Activated CD8-positive, alpha-beta T cell treated with anti-CD3 and anti-CD28 coated beads, Interleukin-2, amount 10 ng/mL, durations not matched to agents 7 days and 5 days (primary cell): ENCODE data around the gene CBLC. TPM values are rescaled to one million over a fixed set of nuclear protein-coding genes. Genes with fewer than 3 reads are reported as not detected.

ENCODE experiments used
- ATAC-seq: fragments of 150-1000 bp; cut with Tn5 transposase; one replicate; pipeline ENCODE4 v1.10.0; 2021; ENCODE audit warnings: moderate library complexity
- CTCF ChIA-PET: fragments of 350-600 bp; sonication (Branson Sonifier 250); formaldehyde crosslinking; loops from one replicate; lab custom pipeline; 2021; ENCODE audit warnings: antibody characterized with exemption; lab: Charles Lee
- POLR2A ChIA-PET: fragments of 350-600 bp; sonication (Branson Sonifier 250); formaldehyde crosslinking; loops from one replicate; lab custom pipeline; 2021; ENCODE audit warnings: antibody characterized with exemption; lab: Charles Lee
- DNase-seq: peaks from one replicate; pipeline ENCODE4 v3.0.0-alpha.2; 2020
- H3K27ac Mint-ChIP-seq: one replicate; pipeline ENCODE4 v1.8.0; 2021; ENCODE audit warnings: mild to moderate bottlenecking, mixed read lengths
- H3K27me3 Mint-ChIP-seq: one replicate; pipeline ENCODE4 v1.8.0; 2021; ENCODE audit warnings: low read depth, mixed read lengths
- H3K36me3 Mint-ChIP-seq: one replicate; pipeline ENCODE4 v1.8.0; 2021; ENCODE audit warnings: low read depth, mixed read lengths
- H3K4me1 Mint-ChIP-seq: one replicate; pipeline ENCODE4 v1.8.0; 2021; ENCODE audit warnings: low read depth, mixed read lengths
- H3K4me3 Mint-ChIP-seq: one replicate; pipeline ENCODE4 v1.8.0; 2021; ENCODE audit warnings: mild to moderate bottlenecking, mixed read lengths
- H3K9me3 Mint-ChIP-seq: one replicate; pipeline ENCODE4 v1.8.0; 2022; ENCODE audit warnings: mixed read lengths; ENCODE audit not compliant: insufficient read depth
- total RNA-seq, 2 experiments: library from RNA; stranded (reverse); gene quantifications; one replicate each; pipeline ENCODE4 v1.2.3, GENCODE V29; 2021

The CBLC gene
- total RNA-seq, 2 experiments from 2014 or later: not detected

DNA sequence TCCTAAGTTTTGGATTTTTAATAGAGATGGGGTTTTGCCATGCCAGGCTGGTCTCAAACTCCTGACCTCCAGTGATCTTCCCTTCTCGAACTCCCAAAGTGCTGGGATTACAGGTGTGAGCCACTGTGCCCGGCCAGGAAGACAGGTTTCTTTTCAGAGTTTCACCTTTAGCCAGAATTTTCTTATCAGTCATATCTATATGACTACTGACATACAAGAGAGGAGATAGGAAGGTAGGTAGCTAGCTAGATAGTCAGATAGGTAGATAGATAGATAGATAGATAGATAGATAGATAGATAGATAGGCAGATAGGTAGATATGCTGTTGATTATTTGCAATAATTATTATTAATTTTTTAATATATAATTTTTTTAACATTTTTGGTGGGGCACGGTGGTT lies 7.6 kb downstream of the CBLC start:
- H3K36me3 Mint-ChIP-seq: no peaks in the 10 kb centered on the region
- ATAC-seq (no peak), DNase-seq (no peak)
- H3K27ac Mint-ChIP-seq: no peak overlapping the region
- no peak overlapping the region for H3K4me3 Mint-ChIP-seq
- CTCF ChIA-PET: interaction anchor here (0.6 to 4.4 kb wide), 17 partner anchors 10 to 208 kb away, joined by 3 to 47 read pairs (median 6); partner anchors contain the start of genes NECTIN2 and PVR
- no peaks in the 10 kb centered on the region for H3K9me3 Mint-ChIP-seq
- POLR2A ChIA-PET: no interaction called here
- H3K27me3 Mint-ChIP-seq: no peaks in the 10 kb centered on the region
- peaks cover 7% of the 10 kb centered on the region for H3K4me1 Mint-ChIP-seq

DNA sequence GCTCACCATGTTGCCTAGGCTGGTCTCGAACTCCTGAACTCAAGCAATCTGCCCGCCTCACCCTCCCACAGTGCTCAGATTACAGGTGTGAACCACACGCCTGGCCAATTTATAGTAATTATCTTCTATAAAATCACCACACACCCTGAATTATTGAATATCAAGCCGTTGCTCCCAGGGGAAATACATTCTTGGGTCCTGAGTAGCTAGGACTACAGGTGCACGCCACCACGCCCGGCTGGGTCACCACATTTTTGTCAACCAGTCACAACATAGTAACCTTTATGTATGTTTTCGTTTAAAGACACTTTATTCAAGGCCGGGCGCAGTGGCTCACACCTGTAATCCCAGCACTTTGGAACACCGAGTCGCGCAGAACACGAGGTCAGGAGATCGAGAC lies 8.3 kb downstream of the CBLC start:
- Mint-ChIP-seq H3K9me3 (no peaks in the 10 kb centered on the region), H3K4me1 (peaks cover 7% of the 10 kb centered on the region), H3K27me3 (no peaks in the 10 kb centered on the region), H3K27ac (no peak overlapping the region), H3K36me3 (no peaks in the 10 kb centered on the region), H3K4me3 (no peak overlapping the region)
- ATAC-seq (no peak), DNase-seq (no peak)
- CTCF ChIA-PET: interaction anchor here (1.3 kb wide), 1 partner anchor 58 kb away, joined by 3 read pairs; no protein-coding TSS in a partner anchor
- POLR2A ChIA-PET: no interaction called here

DNA sequence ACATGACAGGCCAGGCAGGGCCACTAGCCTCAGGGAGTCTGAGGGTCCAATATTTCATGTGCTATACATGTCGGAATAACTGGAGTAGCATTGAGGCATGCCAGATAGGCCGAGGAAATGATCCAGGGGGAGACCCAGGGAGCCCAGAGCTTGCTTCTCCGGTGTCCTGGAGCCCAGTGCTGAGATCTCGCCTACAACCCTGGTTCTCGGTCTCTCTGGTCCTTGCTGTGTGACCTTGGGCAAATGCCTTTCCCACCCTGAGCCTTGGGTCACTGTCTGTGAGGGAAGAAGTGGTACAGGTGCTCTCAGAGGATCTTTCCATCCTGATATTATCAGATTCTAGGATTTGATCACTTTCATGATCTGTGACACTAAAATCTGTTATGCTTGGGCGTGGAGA lies 11.3 kb downstream of the CBLC start:
- peaks cover 7% of the 10 kb centered on the region for H3K4me1 Mint-ChIP-seq
- POLR2A ChIA-PET: no interaction called here
- no peaks in the 10 kb centered on the region for H3K9me3 Mint-ChIP-seq
- H3K27me3 Mint-ChIP-seq: no peaks in the 10 kb centered on the region
- no peaks in the 10 kb centered on the region for H3K36me3 Mint-ChIP-seq
- DNase-seq (no peak), ATAC-seq (no peak)
- CTCF ChIA-PET: interaction anchor here (1.5 to 1.7 kb wide), 2 partner anchors 18 to 65 kb away, joined by 5 to 6 read pairs; no protein-coding TSS in a partner anchor
- H3K4me3 Mint-ChIP-seq: no peak overlapping the region
- H3K27ac Mint-ChIP-seq: no peak overlapping the region

DNA sequence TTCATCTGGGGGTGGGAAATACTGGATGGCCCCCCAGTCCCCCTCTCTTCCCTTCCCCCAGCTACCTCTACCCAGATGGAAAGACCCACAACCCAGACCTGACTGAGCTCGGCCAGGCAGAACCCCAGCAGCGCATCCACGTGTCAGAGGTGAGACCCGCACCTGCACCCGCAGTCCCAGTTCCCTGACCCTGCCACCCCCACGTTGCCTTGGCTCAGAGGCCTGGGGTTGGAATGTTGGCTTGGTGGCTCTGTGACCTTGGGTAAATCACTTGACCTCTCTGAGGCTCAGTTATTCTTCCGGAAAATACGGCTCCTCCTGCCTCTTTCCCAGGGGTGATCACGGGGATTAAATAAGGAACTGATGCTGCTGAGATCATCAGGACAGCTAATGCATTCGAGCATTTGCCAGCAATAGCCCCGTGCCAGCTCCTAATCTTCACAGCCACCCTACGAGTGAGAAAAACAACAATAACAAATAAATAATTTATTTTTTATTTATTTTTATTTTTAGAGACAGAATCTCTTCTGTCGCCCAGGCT lies 12.3 kb downstream of the CBLC start:
- DNase-seq (no peak), ATAC-seq (no peak)
- Mint-ChIP-seq H3K36me3 (no peaks in the 10 kb centered on the region), H3K27ac (no peak overlapping the region), H3K4me3 (no peak overlapping the region), H3K9me3 (no peaks in the 10 kb centered on the region), H3K27me3 (no peaks in the 10 kb centered on the region), H3K4me1 (no peaks in the 10 kb centered on the region)
- POLR2A ChIA-PET: no interaction called here
- CTCF ChIA-PET: interaction anchor here (1.3 to 1.7 kb wide), 3 partner anchors 9 to 66 kb away, joined by 3 to 6 read pairs (median 5); no protein-coding TSS in a partner anchor

DNA sequence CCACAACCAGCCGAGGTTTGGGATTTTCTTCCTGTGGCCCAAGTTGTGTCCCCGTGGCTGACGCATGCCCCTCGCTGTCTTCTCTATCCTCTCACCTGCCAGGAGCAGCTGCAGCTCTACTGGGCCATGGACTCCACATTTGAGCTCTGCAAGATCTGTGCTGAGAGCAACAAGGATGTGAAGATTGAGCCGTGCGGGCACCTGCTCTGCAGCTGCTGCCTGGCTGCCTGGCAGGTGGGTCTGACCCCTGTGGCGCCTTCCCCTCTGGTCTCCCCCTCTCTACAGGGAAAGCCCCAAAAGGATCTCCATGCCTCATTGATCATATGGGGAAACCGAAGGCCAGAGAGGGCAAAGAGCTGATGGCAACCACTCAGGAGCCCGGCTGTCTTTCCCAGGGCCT lies 14.6 kb downstream of the CBLC start:
- DNase-seq (no peak), ATAC-seq (no peak)
- ChIA-PET POLR2A (no interaction called here), CTCF (no interaction called here)
- no peaks in the 10 kb centered on the region for H3K36me3 Mint-ChIP-seq
- no peaks in the 10 kb centered on the region for H3K27me3 Mint-ChIP-seq
- H3K4me3 Mint-ChIP-seq: no peak overlapping the region
- H3K4me1 Mint-ChIP-seq: peaks cover 17% of the 10 kb centered on the region
- H3K27ac Mint-ChIP-seq: no peak overlapping the region
- no peaks in the 10 kb centered on the region for H3K9me3 Mint-ChIP-seq

DNA sequence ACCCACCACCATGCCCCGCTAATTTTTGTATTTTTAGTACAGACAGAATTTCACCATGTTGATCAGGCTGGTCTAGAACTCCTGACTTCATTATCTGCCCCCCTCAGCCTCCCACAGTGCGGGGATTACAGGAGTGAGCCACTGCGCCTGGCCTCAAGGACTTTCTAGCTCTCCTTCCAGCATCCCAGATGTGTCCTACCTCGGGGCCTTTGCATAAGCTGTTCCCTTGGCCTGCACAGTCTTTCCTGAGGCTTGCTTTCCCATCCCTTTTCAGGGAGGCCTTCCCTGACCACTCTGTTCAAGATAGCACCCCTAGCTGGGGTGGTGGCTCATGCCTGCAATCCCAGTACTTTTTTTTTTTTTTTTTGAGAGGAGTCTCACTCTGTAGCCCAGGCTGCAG lies 16.9 kb downstream of the CBLC start:
- H3K9me3 Mint-ChIP-seq: no peaks in the 10 kb centered on the region
- no peaks in the 10 kb centered on the region for H3K27me3 Mint-ChIP-seq
- POLR2A ChIA-PET: no interaction called here
- H3K27ac Mint-ChIP-seq: no peak overlapping the region
- H3K4me1 Mint-ChIP-seq: peaks cover 21% of the 10 kb centered on the region
- no peak overlapping the region for H3K4me3 Mint-ChIP-seq
- ATAC-seq (no peak), DNase-seq (no peak)
- no peaks in the 10 kb centered on the region for H3K36me3 Mint-ChIP-seq
- CTCF ChIA-PET: interaction anchor here (1.1 to 1.2 kb wide), 3 partner anchors 10 to 51 kb away, joined by 3 to 4 read pairs (median 3); partner anchors contain the start of gene NECTIN2

DNA sequence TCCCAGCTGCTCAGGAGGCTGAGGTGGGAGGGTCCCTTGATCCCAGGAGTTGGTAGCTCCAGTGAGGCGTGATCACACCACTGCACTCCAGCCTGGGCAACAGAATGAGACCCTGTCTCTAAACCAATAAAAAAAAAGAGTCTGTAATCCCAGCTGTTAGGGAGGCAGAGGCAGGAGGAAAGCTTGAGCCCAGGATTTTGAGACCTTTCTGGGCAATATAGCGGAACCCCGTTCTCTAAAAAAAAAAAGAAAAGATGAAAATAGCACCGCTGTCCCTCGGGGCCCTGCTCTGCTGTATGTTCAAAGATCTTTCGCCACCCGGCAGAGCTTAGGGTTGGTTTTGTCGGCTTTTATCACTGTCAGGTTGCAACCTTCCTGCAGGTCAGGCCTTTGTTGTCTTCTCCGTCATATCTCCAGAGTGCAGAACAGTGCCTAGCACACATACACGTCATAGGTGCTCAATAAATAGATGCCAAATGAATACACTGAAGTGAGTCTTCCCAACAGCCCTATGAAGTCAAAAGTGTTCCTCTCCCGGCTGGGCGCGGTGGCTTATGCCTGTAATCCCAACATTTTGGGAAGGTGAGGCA lies 17.8 kb downstream of the CBLC start:
- Mint-ChIP-seq H3K27me3 (no peaks in the 10 kb centered on the region), H3K27ac (peak overlapping the region; percentile 55), H3K9me3 (no peaks in the 10 kb centered on the region), H3K4me3 (no peak overlapping the region), H3K4me1 (peaks cover 26% of the 10 kb centered on the region), H3K36me3 (no peaks in the 10 kb centered on the region)
- ChIA-PET POLR2A (interaction anchor here (0.7 kb wide), 1 partner anchor 25 kb away, joined by 3 read pairs; no protein-coding TSS in a partner anchor), CTCF (interaction anchor here (1.1 to 1.2 kb wide), 4 partner anchors 11 to 72 kb away, joined by 3 to 4 read pairs (median 3); partner anchors contain the start of gene NECTIN2)
- DNase-seq (no peak), ATAC-seq (no peak)

DNA sequence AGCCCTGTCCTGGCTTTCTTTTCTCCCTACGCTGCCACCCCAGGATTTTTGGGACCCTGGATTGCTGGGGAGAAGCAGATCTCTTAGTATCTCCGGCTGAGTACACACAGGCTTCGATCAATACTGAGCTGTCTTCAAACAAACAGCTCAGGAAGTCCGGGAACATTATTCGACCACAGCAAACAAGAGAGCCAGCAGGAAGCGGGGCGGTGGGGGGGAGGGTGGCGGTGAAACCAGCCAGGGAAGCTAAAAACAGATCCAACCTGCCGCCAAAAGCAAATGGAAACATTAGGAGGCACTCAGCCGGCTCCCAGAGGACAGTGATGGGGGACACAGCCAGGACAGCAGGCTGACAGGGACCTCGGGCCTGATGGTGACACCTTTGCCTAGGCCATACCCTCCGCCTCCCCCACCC lies 19.0 kb downstream of the CBLC start:
- Mint-ChIP-seq H3K9me3 (no peaks in the 10 kb centered on the region), H3K36me3 (no peaks in the 10 kb centered on the region), H3K27ac (peak overlapping the region; percentile 72), H3K4me1 (peaks cover 27% of the 10 kb centered on the region), H3K4me3 (peak overlapping the region; percentile 38), H3K27me3 (no peaks in the 10 kb centered on the region)
- POLR2A ChIA-PET: interaction anchor here (0.7 kb wide), 1 partner anchor 171 kb away, joined by 3 read pairs; no protein-coding TSS in a partner anchor
- CTCF ChIA-PET: interaction anchor here (0.7 to 1.1 kb wide), 4 partner anchors 12 to 73 kb away, joined by 3 to 6 read pairs (median 4); no protein-coding TSS in a partner anchor
- DNase-seq (peak; percentile 23), ATAC-seq (no peak)

DNA sequence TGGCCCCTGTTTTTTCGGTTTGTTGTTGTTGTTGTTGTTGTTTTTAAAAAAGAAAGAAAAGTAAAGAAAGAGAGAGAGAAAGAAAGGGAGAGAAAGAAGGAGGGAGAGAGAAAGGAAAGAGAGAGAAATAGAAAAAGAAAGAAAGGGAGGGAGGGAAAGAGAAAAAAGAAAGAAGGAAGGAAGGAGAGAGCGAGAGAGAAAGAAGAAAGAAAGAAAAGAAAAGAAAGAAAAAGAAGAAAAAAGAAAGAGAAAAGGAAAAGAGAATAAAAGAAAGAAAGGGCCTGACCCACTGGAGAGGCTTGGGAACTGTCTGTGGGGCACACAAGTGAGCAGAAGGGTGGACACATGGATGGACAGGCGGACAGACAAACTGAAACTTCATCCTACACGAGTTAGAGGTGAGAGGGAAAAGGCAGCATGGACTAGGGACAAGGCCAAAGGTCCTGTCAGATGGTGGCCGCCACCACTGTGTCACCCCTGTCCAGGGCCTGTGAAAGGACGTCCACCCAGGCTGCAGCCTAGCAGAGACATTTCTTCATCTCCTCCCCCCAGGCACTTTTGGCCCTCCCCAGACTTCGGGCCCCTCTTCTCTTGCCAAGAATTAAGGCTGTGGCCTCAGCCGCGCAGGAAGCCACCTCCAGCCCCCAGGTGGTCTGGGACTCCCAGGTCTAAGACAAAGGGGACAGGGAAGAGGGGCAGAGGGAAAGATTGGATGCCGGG lies 22.1 kb downstream of the CBLC start:
- no peak overlapping the region for H3K4me3 Mint-ChIP-seq
- peaks cover 27% of the 10 kb centered on the region for H3K4me1 Mint-ChIP-seq
- no peaks in the 10 kb centered on the region for H3K27me3 Mint-ChIP-seq
- ChIA-PET CTCF (interaction anchor here (0.6 to 2.1 kb wide), 4 partner anchors 29 to 55 kb away, joined by 3 to 13 read pairs (median 6); partner anchors contain the start of gene NECTIN2), POLR2A (no interaction called here)
- no peaks in the 10 kb centered on the region for H3K36me3 Mint-ChIP-seq
- no peak for DNase-seq
- no peak overlapping the region for H3K27ac Mint-ChIP-seq
- H3K9me3 Mint-ChIP-seq: no peaks in the 10 kb centered on the region
- ATAC-seq: no peak

DNA sequence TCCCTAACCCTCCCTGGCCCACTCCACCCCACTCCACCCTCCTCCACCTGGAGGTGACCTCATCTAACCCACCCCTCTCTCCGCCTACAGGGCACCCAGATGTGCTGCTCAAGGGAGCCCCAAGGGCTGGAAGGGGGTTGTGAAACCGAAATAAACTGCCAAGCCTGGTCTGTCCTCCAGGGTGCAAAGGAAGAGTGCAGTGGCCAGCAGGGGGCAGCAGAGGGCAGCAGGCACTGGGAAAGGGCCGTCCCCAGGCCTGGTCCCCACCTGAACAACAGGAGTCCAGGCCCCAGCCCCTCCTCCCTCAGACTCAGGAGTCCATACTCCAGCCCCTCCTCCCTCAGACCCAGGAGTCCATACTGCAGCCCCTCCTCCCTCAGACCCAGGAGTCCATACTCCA lies 22.8 kb downstream of the CBLC start:
- POLR2A ChIA-PET: no interaction called here
- CTCF ChIA-PET: no interaction called here
- Mint-ChIP-seq H3K4me1 (peaks cover 27% of the 10 kb centered on the region), H3K4me3 (no peak overlapping the region), H3K9me3 (no peaks in the 10 kb centered on the region), H3K36me3 (no peaks in the 10 kb centered on the region), H3K27ac (no peak overlapping the region), H3K27me3 (no peaks in the 10 kb centered on the region)
- DNase-seq: peak; percentile 93
- ATAC-seq: peak; percentile 100

DNA sequence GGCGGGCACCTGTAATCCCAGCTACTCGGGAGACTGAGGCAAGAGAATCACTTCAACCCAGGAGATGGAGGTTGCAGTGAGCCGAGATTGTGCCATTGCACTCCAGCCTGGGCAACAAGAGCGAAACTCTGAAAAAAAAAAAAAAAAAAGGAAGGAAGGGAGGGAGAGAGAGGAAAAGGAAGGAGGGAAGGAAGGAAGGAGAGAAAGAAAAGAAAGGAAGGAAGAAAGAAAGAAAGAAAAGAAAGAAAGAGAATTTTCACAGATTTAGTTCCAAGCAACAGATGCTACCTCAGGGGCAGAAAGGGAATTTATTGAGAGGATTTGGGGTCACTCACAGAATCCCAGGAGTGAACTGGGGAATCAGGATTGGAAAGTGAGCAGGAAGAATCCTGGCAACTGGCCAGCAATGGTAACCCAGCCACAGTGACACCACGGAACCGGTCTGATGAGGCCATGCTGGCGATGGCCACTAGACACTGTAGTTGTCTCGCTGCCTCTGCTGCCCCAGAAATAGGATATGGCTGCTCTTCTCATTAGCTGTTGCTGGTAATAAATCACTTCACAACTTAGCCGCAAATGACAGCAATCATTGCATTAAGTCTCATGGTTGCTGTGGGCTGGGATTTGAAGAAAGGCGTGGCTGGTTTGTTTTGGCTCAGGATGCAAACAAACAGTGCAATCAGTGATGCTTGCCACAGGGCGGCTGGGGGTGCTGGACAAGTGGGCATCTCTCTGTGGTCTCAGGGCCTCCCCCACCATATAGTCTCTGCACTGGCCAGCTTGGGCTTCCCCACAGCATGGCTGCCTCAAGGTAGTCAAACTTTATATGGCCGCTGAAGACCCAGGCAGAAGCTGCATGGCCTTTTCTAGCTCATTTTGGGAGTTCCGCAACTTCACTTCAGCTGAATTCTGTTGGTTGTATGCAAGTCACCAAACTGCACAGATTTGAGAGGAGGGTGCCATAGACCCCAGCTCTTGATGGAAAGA lies 26.0 kb downstream of the CBLC start:
- Mint-ChIP-seq H3K36me3 (no peaks in the 10 kb centered on the region), H3K4me1 (peaks cover 6% of the 10 kb centered on the region), H3K4me3 (no peak overlapping the region), H3K27ac (no peak overlapping the region), H3K27me3 (peaks cover 3% of the 10 kb centered on the region), H3K9me3 (no peaks in the 10 kb centered on the region)
- ATAC-seq (no peak), DNase-seq (no peak)
- POLR2A ChIA-PET: no interaction called here
- CTCF ChIA-PET: interaction anchor here (0.8 to 1.7 kb wide), 6 partner anchors 19 to 80 kb away, joined by 3 to 7 read pairs (median 4); partner anchors contain the start of gene NECTIN2
